ENCODE results near the gene SFI1.
"Not testable (repeated sequence)": the region's sequence is repeated elsewhere in the genome, so short reads cannot be mapped to it uniquely, and the experiment has no call there.

SFI1 gene

DNA sequence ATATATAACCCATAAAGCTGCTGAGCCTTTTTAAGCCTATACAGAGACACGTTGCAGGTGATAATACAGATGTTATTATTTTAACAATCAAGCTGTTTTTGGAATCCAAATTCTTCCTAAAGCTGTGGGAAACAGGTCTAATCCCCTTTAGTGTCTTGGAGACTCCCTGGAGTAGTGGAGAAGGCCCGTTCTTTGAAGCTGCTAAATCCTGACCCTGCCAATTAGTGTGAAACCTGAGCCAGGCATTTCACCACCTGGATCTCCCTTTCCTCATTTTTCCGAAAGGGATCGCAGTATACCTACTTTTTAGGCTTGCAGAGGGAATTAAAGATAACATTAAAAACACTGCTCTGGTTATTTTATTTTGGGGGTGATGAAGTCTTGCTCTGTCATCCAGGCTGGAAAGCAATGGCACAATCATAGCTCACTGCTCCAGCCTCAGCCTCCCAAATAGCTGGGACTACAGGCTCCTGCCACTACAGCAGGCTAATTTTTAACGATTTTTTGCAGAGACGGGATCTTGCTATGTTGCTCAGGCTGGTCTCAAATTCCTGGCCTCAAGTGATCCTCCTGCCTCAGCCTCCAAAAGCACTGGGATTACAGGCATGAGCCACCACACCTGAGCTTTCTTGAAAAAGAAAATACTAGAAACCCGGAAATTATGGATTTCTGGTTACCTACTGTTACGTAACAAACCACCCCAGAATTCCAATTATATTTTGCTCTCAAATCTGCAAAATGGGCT, 4.9 kb upstream of the SFI1 start:
- Histone ChIP-seq H3K9me3 (ENCODE audit: control insufficient read depth, low read length) (no peaks in the 10 kb centered on the region), H3K36me3 (ENCODE audit: control insufficient read depth, insufficient read depth, low read length) (no peaks in the 10 kb centered on the region), H3K27ac (ENCODE audit: insufficient read depth, low read length, poor library complexity, severe bottlenecking) (peak overlapping the region; percentile 90), H3K4me1 (ENCODE audit: control insufficient read depth, insufficient read depth, low read length, poor library complexity, severe bottlenecking) (peaks cover 30% of the 10 kb centered on the region), H3K27me3 (replicated peaks; ENCODE audit: control insufficient read depth, insufficient read depth, low read length, poor library complexity, severe bottlenecking) (no peaks in the 10 kb centered on the region), H3K4me3 (ENCODE audit: insufficient read depth, low read depth, low read length, poor library complexity, severe bottlenecking) (no peak overlapping the region)
- no peak for DNase-seq

DNA sequence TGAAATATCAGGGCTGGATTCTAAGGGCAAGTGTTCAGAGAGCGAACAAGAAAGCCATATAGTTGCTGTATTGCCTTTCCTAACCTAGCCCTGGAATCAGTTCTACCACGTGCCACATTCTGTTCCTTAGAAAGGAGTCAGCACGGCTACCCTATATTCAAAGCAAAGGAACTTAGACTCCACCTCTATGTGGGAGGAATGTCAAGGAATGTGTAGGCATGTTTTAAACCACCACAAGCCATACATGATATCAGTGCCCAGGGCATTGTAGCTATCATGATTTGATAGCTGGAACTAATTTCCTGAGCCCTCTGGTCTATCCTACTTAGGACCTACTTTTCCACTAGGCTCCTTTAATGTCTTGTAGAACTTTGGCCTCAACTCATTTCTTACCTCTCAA, 4.2 kb upstream of the SFI1 start:
- Histone ChIP-seq H3K27me3 (replicated peaks; ENCODE audit: control insufficient read depth, insufficient read depth, low read length, poor library complexity, severe bottlenecking) (no peaks in the 10 kb centered on the region), H3K9me3 (ENCODE audit: control insufficient read depth, low read length) (no peaks in the 10 kb centered on the region), H3K4me3 (ENCODE audit: insufficient read depth, low read depth, low read length, poor library complexity, severe bottlenecking) (no peak overlapping the region), H3K27ac (ENCODE audit: insufficient read depth, low read length, poor library complexity, severe bottlenecking) (no peak overlapping the region), H3K4me1 (ENCODE audit: control insufficient read depth, insufficient read depth, low read length, poor library complexity, severe bottlenecking) (peaks cover 30% of the 10 kb centered on the region), H3K36me3 (ENCODE audit: control insufficient read depth, insufficient read depth, low read length) (no peaks in the 10 kb centered on the region)
- DNase-seq, result no peak

DNA sequence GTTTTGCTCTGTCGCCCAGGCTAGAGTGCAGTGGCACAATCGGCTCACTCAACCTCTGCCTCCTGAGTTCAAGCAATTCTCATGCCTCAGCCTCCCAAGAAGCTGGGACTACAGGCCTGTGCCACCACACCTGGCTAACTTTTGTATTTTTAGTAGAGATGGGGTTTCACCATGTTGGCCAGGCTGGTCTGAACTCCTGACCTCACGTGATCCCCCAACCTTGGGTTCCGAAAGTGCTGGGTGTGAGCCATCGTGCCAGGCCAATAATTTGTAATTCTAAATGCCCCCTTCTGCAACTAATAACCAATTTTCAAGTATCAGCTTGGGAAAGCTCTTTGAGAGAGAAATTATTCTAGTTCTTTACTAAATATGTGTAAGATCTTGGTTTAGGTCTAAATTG, 3.0 kb upstream of the SFI1 start:
- not testable (repeated sequence) for H3K27me3 ChIP-seq (replicated peaks; ENCODE audit: control insufficient read depth, insufficient read depth, low read length, poor library complexity, severe bottlenecking); H3K9me3 ChIP-seq (ENCODE audit: control insufficient read depth, low read length); H3K4me3 ChIP-seq (ENCODE audit: insufficient read depth, low read depth, low read length, poor library complexity, severe bottlenecking); H3K36me3 ChIP-seq (ENCODE audit: control insufficient read depth, insufficient read depth, low read length); H3K27ac ChIP-seq (ENCODE audit: insufficient read depth, low read length, poor library complexity, severe bottlenecking); DNase-seq
- peaks cover 27% of the 10 kb centered on the region for H3K4me1 ChIP-seq (ENCODE audit: control insufficient read depth, insufficient read depth, low read length, poor library complexity, severe bottlenecking)

DNA sequence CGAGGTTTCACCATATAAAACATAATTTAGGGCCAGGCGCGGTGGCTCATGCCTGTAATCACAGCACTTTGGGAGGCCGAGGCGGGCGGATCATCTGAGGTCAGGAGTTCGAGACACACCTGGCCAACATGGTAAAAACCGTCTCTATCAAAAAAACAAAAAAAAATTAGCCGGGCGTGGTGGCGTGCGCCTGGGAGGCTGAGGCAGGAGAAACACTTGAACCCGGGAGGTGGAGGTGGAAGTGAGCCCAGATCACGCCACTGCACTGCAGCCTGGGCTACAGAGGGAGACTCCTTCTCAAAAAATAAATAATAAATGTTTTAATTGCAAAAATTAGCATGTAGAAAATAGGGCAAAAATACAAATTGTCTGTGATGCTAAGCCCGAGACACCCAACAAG, 993 bp upstream of the SFI1 start:
- Histone ChIP-seq H3K27me3 (replicated peaks; ENCODE audit: control insufficient read depth, insufficient read depth, low read length, poor library complexity, severe bottlenecking) (no peaks in the 10 kb centered on the region), H3K9me3 (ENCODE audit: control insufficient read depth, low read length) (no peaks in the 10 kb centered on the region), H3K4me1 (ENCODE audit: control insufficient read depth, insufficient read depth, low read length, poor library complexity, severe bottlenecking) (peaks cover 19% of the 10 kb centered on the region), H3K4me3 (ENCODE audit: insufficient read depth, low read depth, low read length, poor library complexity, severe bottlenecking) (peak overlapping the region; percentile 70), H3K27ac (ENCODE audit: insufficient read depth, low read length, poor library complexity, severe bottlenecking) (peak overlapping the region; percentile 91), H3K36me3 (ENCODE audit: control insufficient read depth, insufficient read depth, low read length) (no peaks in the 10 kb centered on the region)
- DNase-seq, result no peak

DNA sequence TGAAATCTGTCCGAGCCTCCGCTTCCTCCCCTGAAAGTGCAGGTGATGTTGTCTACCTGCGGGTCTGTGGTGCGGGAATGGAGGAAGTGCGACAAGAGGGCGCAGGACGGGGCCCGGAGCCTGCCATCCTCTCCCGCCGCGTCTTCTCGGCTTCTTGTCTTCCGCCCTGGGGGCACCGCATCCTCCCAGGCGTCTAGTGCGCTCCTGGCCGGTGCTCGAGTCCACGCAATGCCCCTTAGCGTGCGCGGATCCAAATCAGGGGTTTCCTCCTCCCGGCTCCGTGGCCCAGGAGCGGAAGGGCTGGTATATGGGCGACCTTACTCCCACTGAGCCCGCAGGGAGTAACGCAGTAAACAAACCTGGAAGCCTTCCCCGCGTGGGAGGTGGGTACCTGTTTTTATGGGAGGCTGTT, 405 bp downstream of the SFI1 start:
- Histone ChIP-seq H3K9me3 (ENCODE audit: control insufficient read depth, low read length) (no peaks in the 10 kb centered on the region), H3K4me3 (ENCODE audit: insufficient read depth, low read depth, low read length, poor library complexity, severe bottlenecking) (peak overlapping the region; percentile 70), H3K4me1 (ENCODE audit: control insufficient read depth, insufficient read depth, low read length, poor library complexity, severe bottlenecking) (peaks cover 8% of the 10 kb centered on the region), H3K27ac (ENCODE audit: insufficient read depth, low read length, poor library complexity, severe bottlenecking) (peak overlapping the region; percentile 91), H3K27me3 (replicated peaks; ENCODE audit: control insufficient read depth, insufficient read depth, low read length, poor library complexity, severe bottlenecking) (no peaks in the 10 kb centered on the region), H3K36me3 (ENCODE audit: control insufficient read depth, insufficient read depth, low read length) (no peaks in the 10 kb centered on the region)
- peak in 2 of 3 donors; percentile 20 to 40 for DNase-seq

DNA sequence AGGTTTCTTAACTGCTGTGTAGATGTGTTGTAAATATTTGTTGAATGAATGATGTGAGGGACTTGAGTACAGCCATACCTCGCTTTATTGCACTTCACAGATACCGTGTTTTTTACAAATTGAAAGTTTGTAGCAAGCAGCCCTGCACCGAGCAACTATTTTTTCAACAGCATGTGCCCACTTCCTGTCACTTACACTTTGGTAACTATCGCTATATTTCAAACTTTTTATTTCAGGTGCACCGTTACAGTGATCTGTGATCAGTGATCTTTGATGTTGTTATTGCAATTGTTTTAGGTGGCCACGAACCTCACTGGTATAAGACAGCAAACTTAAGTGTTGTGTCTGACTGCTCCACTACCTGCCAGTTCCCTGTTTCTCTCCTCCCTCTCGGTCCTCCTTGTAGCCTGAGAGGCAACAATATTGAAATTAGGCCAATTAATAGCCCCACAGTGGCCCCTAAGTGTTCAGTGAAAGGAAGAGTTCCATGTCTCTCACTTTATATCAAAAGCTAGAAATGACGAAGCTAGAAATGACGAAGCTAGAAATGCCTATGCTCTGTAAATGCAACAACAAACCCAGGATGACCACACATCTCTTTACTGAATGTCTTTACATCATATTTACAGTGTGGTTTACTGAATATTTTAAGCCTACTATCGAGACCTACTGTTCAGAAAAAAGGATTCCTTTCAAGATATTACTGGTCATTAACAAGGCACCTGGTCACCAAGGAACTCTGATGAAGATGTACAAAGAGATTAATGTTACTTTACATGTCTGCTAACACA, 1.0 kb downstream of the SFI1 start:
- no peaks in the 10 kb centered on the region for H3K27me3 ChIP-seq (replicated peaks; ENCODE audit: control insufficient read depth, insufficient read depth, low read length, poor library complexity, severe bottlenecking)
- H3K4me1 ChIP-seq (ENCODE audit: control insufficient read depth, insufficient read depth, low read length, poor library complexity, severe bottlenecking), result peaks cover 8% of the 10 kb centered on the region
- no peaks in the 10 kb centered on the region for H3K9me3 ChIP-seq (ENCODE audit: control insufficient read depth, low read length)
- DNase-seq, result peak in 1 of 3 donors; percentile 0
- peak overlapping the region; percentile 91 for H3K27ac ChIP-seq (ENCODE audit: insufficient read depth, low read length, poor library complexity, severe bottlenecking)
- H3K36me3 ChIP-seq (ENCODE audit: control insufficient read depth, insufficient read depth, low read length), result no peaks in the 10 kb centered on the region
- H3K4me3 ChIP-seq (ENCODE audit: insufficient read depth, low read depth, low read length, poor library complexity, severe bottlenecking), result peak overlapping the region; percentile 70

DNA sequence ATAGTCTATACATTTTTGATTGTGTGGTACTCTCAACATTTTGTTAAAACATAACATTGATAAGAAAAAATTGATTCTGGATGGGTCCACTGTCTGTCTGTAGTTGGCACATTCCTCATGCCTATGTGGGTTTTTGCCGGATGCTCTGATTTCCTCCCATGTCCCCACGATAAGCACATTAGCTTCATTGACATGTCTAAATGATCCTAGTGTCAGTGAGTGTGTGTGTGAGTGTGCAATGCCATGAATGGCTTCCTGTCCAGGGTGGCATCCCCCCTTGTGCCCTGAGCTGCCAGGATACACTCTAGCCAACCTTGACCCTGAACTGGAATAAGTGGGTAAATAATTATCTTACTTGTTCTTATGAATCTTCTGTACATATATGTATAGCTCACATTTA, 5.4 kb downstream of the SFI1 start:
- Histone ChIP-seq H3K27ac (ENCODE audit: insufficient read depth, low read length, poor library complexity, severe bottlenecking) (no peak overlapping the region), H3K4me3 (ENCODE audit: insufficient read depth, low read depth, low read length, poor library complexity, severe bottlenecking) (no peak overlapping the region), H3K9me3 (ENCODE audit: control insufficient read depth, low read length) (no peaks in the 10 kb centered on the region), H3K36me3 (ENCODE audit: control insufficient read depth, insufficient read depth, low read length) (no peaks in the 10 kb centered on the region), H3K4me1 (ENCODE audit: control insufficient read depth, insufficient read depth, low read length, poor library complexity, severe bottlenecking) (no peaks in the 10 kb centered on the region), H3K27me3 (replicated peaks; ENCODE audit: control insufficient read depth, insufficient read depth, low read length, poor library complexity, severe bottlenecking) (no peaks in the 10 kb centered on the region)
- no peak for DNase-seq

DNA sequence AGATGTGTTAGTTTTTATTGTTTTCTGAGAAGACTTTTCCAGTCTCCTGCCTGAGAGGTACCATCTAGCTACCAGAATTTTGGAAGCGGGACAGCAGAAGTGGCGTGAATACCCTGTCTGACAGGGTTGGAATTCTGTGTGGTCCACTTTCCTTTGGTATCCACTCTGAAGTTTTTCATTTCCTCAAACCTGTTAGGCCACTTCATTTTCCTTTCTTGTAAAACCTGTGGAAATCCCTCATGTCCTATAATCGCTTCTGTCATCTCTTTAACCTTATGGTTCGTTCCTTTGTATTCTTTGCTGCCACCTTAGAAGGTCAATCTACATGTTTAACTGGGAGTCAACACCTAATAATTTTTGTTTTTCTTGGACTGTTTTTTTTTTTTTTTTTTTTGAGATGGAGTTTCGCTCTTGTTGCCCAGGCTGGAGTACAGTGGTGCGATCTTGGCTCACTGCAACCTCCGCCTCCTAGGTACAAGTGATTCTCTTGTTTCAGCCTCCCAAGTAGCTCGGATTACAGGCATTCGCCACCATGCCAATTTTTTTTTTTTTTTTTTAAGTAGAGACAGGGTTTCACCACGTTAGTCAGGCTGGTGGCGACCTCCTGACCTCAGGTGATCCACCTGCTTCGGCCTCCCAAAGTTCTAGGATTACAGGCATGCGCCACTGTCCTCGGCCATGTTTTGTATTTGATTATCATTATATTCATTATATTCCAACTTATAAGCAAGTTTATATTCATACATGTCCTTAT, 7.1 kb downstream of the SFI1 start:
- Histone ChIP-seq H3K4me1 (ENCODE audit: control insufficient read depth, insufficient read depth, low read length, poor library complexity, severe bottlenecking) (no peaks in the 10 kb centered on the region), H3K36me3 (ENCODE audit: control insufficient read depth, insufficient read depth, low read length) (no peaks in the 10 kb centered on the region), H3K4me3 (ENCODE audit: insufficient read depth, low read depth, low read length, poor library complexity, severe bottlenecking) (no peak overlapping the region), H3K27me3 (replicated peaks; ENCODE audit: control insufficient read depth, insufficient read depth, low read length, poor library complexity, severe bottlenecking) (no peaks in the 10 kb centered on the region), H3K27ac (ENCODE audit: insufficient read depth, low read length, poor library complexity, severe bottlenecking) (no peak overlapping the region), H3K9me3 (ENCODE audit: control insufficient read depth, low read length) (no peaks in the 10 kb centered on the region)
- no peak for DNase-seq

DNA sequence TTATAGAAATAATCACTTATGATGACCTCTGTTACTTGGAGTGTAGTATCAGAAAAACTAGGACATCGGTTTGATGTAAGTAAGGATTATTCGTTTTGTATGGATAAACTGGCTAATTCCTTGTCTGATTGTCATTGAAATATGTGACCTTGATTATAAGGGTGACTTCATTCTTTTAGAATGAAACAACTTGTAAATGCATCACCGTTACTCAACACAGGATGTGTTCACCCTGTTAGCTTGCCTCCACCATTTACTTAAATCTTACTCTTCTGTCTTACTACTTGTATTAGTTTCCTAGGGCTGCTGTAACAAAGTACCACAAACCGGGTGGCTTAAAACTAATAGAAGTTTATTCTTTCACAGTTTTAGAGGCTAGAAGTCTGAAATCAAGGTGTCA, 7.9 kb downstream of the SFI1 start:
- no peaks in the 10 kb centered on the region for H3K4me1 ChIP-seq (ENCODE audit: control insufficient read depth, insufficient read depth, low read length, poor library complexity, severe bottlenecking)
- no peaks in the 10 kb centered on the region for H3K27me3 ChIP-seq (replicated peaks; ENCODE audit: control insufficient read depth, insufficient read depth, low read length, poor library complexity, severe bottlenecking)
- peaks cover 8% of the 10 kb centered on the region for H3K36me3 ChIP-seq (ENCODE audit: control insufficient read depth, insufficient read depth, low read length)
- H3K27ac ChIP-seq (ENCODE audit: insufficient read depth, low read length, poor library complexity, severe bottlenecking), result no peak overlapping the region
- H3K9me3 ChIP-seq (ENCODE audit: control insufficient read depth, low read length), result no peaks in the 10 kb centered on the region
- no peak overlapping the region for H3K4me3 ChIP-seq (ENCODE audit: insufficient read depth, low read depth, low read length, poor library complexity, severe bottlenecking)
- DNase-seq, result no peak

DNA sequence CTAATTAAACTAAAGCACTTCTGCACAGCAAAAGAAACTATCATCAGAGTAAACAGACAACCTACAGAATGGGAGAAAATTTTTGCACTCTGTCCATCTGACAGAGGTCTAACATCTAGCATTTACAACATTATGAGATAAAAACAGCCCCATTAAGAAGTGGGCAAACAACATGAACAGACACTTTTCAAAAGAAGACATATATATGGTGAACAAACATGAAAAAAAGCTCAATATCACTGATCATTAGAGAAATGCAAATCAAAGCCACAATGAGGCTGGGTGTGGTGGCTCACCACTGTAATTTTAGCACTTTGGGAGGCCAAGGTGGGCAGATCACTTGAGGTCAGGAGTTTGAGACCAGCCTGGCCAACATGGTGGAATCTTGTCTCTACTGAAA, 11.2 kb downstream of the SFI1 start:
- not testable (repeated sequence) for DNase-seq; H3K9me3 ChIP-seq (ENCODE audit: control insufficient read depth, low read length); H3K4me1 ChIP-seq (ENCODE audit: control insufficient read depth, insufficient read depth, low read length, poor library complexity, severe bottlenecking); H3K4me3 ChIP-seq (ENCODE audit: insufficient read depth, low read depth, low read length, poor library complexity, severe bottlenecking); H3K27ac ChIP-seq (ENCODE audit: insufficient read depth, low read length, poor library complexity, severe bottlenecking); H3K27me3 ChIP-seq (replicated peaks; ENCODE audit: control insufficient read depth, insufficient read depth, low read length, poor library complexity, severe bottlenecking)
- H3K36me3 ChIP-seq (ENCODE audit: control insufficient read depth, insufficient read depth, low read length), result peaks cover 14% of the 10 kb centered on the region

Data from effector memory CD4-positive, alpha-beta T cell (primary cell).